Measurements from ENCODE around the gene TSNAXIP1. TPM values are rescaled to one million over a fixed set of nuclear protein-coding genes. Genes with fewer than 3 reads are reported as not detected.
A peak's percentile ranks its signal among the peaks of the same experiment; 100 is the strongest.

The TSNAXIP1 gene
- total and polyA plus RNA-seq, 9 of the 15 experiments (the other 6 are each of a cell fraction or from before 2014, with no cell fraction given) = 0.03 to 0.24 (median 0.11) TPM; not detected in 4

- no peaks in the 10 kb centered on the region for H3K27me3 ChIP-seq (ENCODE audit: control insufficient read depth in 2 of 2, insufficient read depth in 2 of 2, low read length in 2 of 2)
- H3K27ac ChIP-seq (ENCODE audit: extremely low read depth, low read depth, low read length) = no peak overlapping the region
- intact Hi-C loops (cut with micrococcal nuclease) = no loop called here
- no peak for TF ChIP-seq NR2C2 (CRISPR knock-in tag; IDR thresholded peaks at IDR 0.05)
- TF ChIP-seq NR2C2 (tag; IDR thresholded peaks at IDR 0.05) = peak; percentile 42; the same call in 1 of the 2 replicates
- TF ChIP-seq TFAP4 (CRISPR knock-in tag; IDR thresholded peaks at IDR 0.05; ENCODE audit: borderline replicate concordance) = 0 out of 2 replicates have a peak, but pooled peaks have one; percentile 10
- TF ChIP-seq TFE3 (CRISPR knock-in tag; IDR thresholded peaks at IDR 0.05) = no peak
- CTCF ChIA-PET (ENCODE audit: low intra/inter-chr PET ratio) = no interaction called here
- H3K4me3 ChIP-seq = no peak overlapping the region
- H3K36me3 ChIP-seq (ENCODE audit: control insufficient read depth, insufficient read depth, low read length) = peaks cover 20% of the 10 kb centered on the region; the same call in 2 of the 3 replicates
- H3K9me1 ChIP-seq (ENCODE audit: control insufficient read depth, insufficient read depth, low read length) = no peaks in the 10 kb centered on the region
- H3K9ac ChIP-seq (ENCODE audit: insufficient read depth in 1 of 2, low read depth in 2 of 2, low read length in 2 of 2) = no peak overlapping the region
- ATAC-seq (peak; percentile 16; the same call in 2 of the 3 replicates), DNase-seq (ENCODE audit: extremely low read depth in 1 of 4, low spot score in 3 of 4) (no peak), FAIRE-seq (no peak)
- peaks cover 12 to 17% of the 10 kb centered on the region in 2 experiments; a peak in 4 of 5 replicates for H3K4me1 ChIP-seq (replicated peaks in 1 of 2; ENCODE audit: control insufficient read depth in 2 of 2, insufficient read depth in 2 of 2, low read length in 2 of 2)
- peaks cover 24% of the 10 kb centered on the region for H3K79me2 ChIP-seq (ENCODE audit: control insufficient read depth, insufficient read depth, low read length)
- H3K9me3 ChIP-seq (replicated peaks; ENCODE audit: control insufficient read depth, insufficient read depth, low read depth, low read length) = no peaks in the 10 kb centered on the region
- BruUV-seq (replicated peaks) = no TSS peak
- H2AFZ ChIP-seq (ENCODE audit: low read depth, low read length) = no peak overlapping the region
- no peaks in the 10 kb centered on the region for H4K20me1 ChIP-seq (replicated peaks; ENCODE audit: control insufficient read depth, insufficient read depth, low read length)
- WGBS (ENCODE audit: insufficient coverage, low coverage, missing lambda C conversion rate) = 83% methylated on average over 3 of the region's 3 CpGs
- POLR2A ChIA-PET = interaction anchor here (1.0 to 1.1 kb wide), 2 partner anchors 7 to 22 kb away, joined by 3 to 6 read pairs; no protein-coding TSS in a partner anchor
- H3K4me2 ChIP-seq (ENCODE audit: insufficient read depth, low read length) = peak overlapping the region; percentile 61; the same call in 1 of the 2 replicates
- in situ Hi-C loops (cut with MboI) = no loop called here
Observed at GRCh38 chr16:67774457-67774853, 32.2 kb upstream of the TSNAXIP1 start.

All from K562 (cell line).